SK-N-SH treated with all-trans-retinoic acid at 6 μM for 48 hours (cell line): ENCODE results near the gene NPM3.

Experiments used
- SNAI2 ChIP-seq: fragments of 250-450 bp; sonication (Bioruptor Pico); IDR thresholded peaks from 2 replicates; pipeline ENCODE4 v1.5.0; 2020; ENCODE audit warnings: mild to moderate bottlenecking, moderate library complexity
- TF ChIP-seq, protein P1 (sequence below): fragments of 250-450 bp; sonication (Bioruptor Pico); IDR thresholded peaks from 2 replicates; pipeline ENCODE4 v1.5.1; 2020; ENCODE audit warnings: low read depth, mild to moderate bottlenecking, moderate library complexity
- TF ChIP-seq, protein P2 (sequence below): fragments of 250-450 bp; sonication (Bioruptor Pico); IDR thresholded peaks from 2 replicates; pipeline ENCODE4 v1.8.0; 2020; ENCODE audit warnings: mild to moderate bottlenecking, moderate library complexity, borderline replicate concordance

DNA sequence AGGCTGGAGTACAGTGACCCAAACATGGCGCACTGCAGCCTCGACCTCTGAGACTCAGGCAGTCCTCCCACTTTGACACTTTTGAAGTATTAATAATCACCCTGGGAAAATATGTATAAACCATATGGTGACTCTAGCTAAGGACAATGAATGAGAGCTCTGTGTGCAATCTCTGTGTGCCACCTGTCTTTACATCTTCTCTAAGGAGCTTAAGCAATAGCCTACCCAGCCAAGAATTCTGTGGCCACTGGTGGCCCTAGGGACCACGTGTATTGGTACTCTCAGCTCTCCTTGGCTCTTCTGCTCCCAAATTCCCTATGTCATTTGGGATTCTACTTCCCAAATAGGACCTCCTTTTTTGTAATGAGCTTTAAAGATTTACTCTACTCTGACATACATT lies 31.0 kb downstream of the NPM3 start:
- TF ChIP-seq SNAI2: no peak
- TF ChIP-seq, protein P1, sequence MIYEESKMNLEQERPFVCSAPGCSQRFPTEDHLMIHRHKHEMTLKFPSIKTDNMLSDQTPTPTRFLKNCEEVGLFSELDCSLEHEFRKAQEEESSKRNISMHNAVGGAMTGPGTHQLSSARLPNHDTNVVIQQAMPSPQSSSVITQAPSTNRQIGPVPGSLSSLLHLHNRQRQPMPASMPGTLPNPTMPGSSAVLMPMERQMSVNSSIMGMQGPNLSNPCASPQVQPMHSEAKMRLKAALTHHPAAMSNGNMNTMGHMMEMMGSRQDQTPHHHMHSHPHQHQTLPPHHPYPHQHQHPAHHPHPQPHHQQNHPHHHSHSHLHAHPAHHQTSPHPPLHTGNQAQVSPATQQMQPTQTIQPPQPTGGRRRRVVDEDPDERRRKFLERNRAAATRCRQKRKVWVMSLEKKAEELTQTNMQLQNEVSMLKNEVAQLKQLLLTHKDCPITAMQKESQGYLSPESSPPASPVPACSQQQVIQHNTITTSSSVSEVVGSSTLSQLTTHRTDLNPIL (CRISPR knock-in tag): no peak
- TF ChIP-seq, protein P2, sequence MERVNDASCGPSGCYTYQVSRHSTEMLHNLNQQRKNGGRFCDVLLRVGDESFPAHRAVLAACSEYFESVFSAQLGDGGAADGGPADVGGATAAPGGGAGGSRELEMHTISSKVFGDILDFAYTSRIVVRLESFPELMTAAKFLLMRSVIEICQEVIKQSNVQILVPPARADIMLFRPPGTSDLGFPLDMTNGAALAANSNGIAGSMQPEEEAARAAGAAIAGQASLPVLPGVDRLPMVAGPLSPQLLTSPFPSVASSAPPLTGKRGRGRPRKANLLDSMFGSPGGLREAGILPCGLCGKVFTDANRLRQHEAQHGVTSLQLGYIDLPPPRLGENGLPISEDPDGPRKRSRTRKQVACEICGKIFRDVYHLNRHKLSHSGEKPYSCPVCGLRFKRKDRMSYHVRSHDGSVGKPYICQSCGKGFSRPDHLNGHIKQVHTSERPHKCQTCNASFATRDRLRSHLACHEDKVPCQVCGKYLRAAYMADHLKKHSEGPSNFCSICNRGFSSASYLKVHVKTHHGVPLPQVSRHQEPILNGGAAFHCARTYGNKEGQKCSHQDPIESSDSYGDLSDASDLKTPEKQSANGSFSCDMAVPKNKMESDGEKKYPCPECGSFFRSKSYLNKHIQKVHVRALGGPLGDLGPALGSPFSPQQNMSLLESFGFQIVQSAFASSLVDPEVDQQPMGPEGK: no peak
